Heart left ventricle (tissue), 16 donors: Measurements from ENCODE around the gene JUP. TPM values are rescaled to one million over a fixed set of nuclear protein-coding genes. Genes with fewer than 3 reads are reported as not detected.

ENCODE experiments used
- ATAC-seq, 4 donors: fragments of 200-7000 bp; cut with Tn5 transposase; one replicate each; pipeline ENCODE4 v1.9.1; 2020 to 2022; ENCODE audit warnings: moderate library complexity in 4 of 4, mild to moderate bottlenecking in 3 of 4, moderate number of reproducible peaks in 1 of 4
- DNase-seq, 5 donors: peaks; one replicate each; pipeline ENCODE4 v3.0.0-alpha.2; 2020
- H3K27ac ChIP-seq, 12 donors: fragments of 200-600 bp; sonication (generic) in 4 of 12; one replicate each; pipeline versions ENCODE4 v1.5.0 to v1.8.0; 2016 to 2022; ENCODE audit warnings: mild to moderate bottlenecking in 2 of 12
- H3K27me3 ChIP-seq, 9 donors: fragments of 200-600 bp; sonication (generic) in 2 of 9; one replicate each; pipeline versions ENCODE4 v1.5.1 to v1.8.0; 2016 to 2022; ENCODE audit warnings: mild to moderate bottlenecking in 3 of 9
- H3K36me3 ChIP-seq, 9 donors: fragments of 200-600 bp; sonication (generic) in 2 of 9; one replicate each; pipeline versions ENCODE4 v1.5.0 to v1.8.0; 2018 to 2022; ENCODE audit warnings: mild to moderate bottlenecking in 2 of 9
- H3K4me1 ChIP-seq, 12 donors: fragments of 200-600 bp; sonication (generic) in 4 of 12; one replicate each; pipeline versions ENCODE4 v1.5.0 to v1.8.0; 2016 to 2022; ENCODE audit warnings: mild to moderate bottlenecking in 3 of 12
- H3K4me3 ChIP-seq, 12 donors: fragments of 200-600 bp; sonication (generic) in 4 of 12; one replicate each; pipeline versions ENCODE4 v1.5.0 to v1.8.0; 2017 to 2022; ENCODE audit warnings: mild to moderate bottlenecking in 9 of 12, moderate library complexity in 4 of 12
- H3K9me3 ChIP-seq, 12 donors: fragments of 200-600 bp; sonication (generic) in 4 of 12; one replicate each; pipeline versions ENCODE4 v1.5.0 to v1.8.0; 2016 to 2022; ENCODE audit warnings: mild to moderate bottlenecking in 1 of 12
- POLR2A ChIP-seq, 2 donors: fragments of 450-650 bp; IDR thresholded peaks; one replicate each; pipeline ENCODE4 v1.6.1; 2017; ENCODE audit warnings: antibody characterized with exemption in 2 of 2, mild to moderate bottlenecking in 2 of 2, moderate library complexity in 2 of 2
- WGBS, 4 donors: extraction: QIAGEN DNeasy Blood & Tissue Kit in 2 of 4; methylation state at CpG; one replicate each; pipeline versions ENCODE4 v1.1.5 to v1.1.7; 2013 to 2018; 5-methylcytosine and 5-hydroxymethylcytosine counted together
- intact Hi-C, 10 donors: fragments of 100-400 bp; cut with DNase I; formaldehyde crosslinking; loops; one replicate each; pipeline versions ENCODE4 v1.11.1 to v1.14.2; 2022
- polyA plus RNA-seq, 2 donors: library from polyadenylated mRNA; stranded (reverse); fragments of 200-250 nt; gene quantifications; one replicate each; pipeline ENCODE4 v1.2.3, GENCODE V29; 2013
- total RNA-seq, 9 donors: library from RNA; depleted of rRNA in 2 of 9; stranded (reverse); fragments of >200 nt in 2 of 9; fragmentation: NEBNext Ultra II Directional in 3 of 9; extraction: Animal tissue kit (Norgen Biotek cat#: 25700) in 3 of 9; gene quantifications; one replicate each; pipeline versions ENCODE4 v1.1.0 to v1.2.4, GENCODE V29; 2016 to 2023
- TF ChIP-seq, protein P1 (sequence below), 12 donors: fragments of 200-600 bp; sonication (generic) in 4 of 12; IDR thresholded peaks; one replicate each; pipeline versions ENCODE4 v1.5.0 to v1.8.0; 2018 to 2022; ENCODE audit warnings: antibody characterized with exemption in 12 of 12, mild to moderate bottlenecking in 5 of 12
- donor health status: ischemic (EF 13 %, LVEDD 7.1; RV severe dilation, severe dysfunction).
- donor health status: healthy with polysubstance abuse.
- donor health status: DM: no; HTN: yes; CAD: no.
- donor health status: DM: no; HTN: no; CAD: no.
- donor health status: ischemic (EF 25% LVEDD 6.9; RV normal size, moderate dysfunction).
- donor health status: ischemic (EF 25% LVEDD 5.7; RV mildly dilated, moderate dysfunction).
- donor health status: healthy.
- donor health status: DM: yes; HTN: yes; CAD: no.
- donor health status: ischemic (EF 35%, LVEDD 5.7; RV mildly dilated, moderate dysfunction).
- donor health status: nonischemic (EF 11% LVEDD 7.7; RV severe dilation, severe dysfunction).
- donor health status: DM: yes; HTN: yes; CAD: no.
- donor health status: PGD.
- donor health status: ischemic (EF 29% LVEDD 5.4; RV normal size, mild dysfunction).
- donor health status: nonischemic (EF 23%, LVEDD 6.1; RV moderate dilation, normal function).

Gene JUP
- total and polyA plus RNA-seq, 11 donors, result 94.6 to 503 (median 159) TPM

DNA sequence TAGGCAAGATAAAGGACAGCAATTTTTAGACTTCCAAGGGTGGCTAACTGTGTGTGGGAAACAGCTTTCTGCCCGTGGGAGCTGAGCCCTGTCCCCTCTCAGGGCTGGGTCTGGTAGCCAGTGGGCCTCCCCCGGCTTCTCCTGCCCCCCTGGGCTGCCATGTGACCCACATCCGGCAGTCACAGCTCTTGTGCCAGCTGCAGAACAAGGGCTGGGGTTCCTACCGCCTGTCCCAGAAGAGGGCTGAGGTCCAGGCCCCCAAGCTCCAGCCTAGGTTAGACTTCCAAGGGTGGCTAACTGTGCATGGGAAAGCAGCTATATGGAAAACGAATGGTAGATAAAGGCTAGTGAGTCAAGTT is 68.2 kb downstream of the JUP start:
- no peaks in the 10 kb centered on the region for H3K9me3 ChIP-seq
- no peak for TF ChIP-seq POLR2A (IDR thresholded peaks at IDR 0.05)
- TF ChIP-seq, protein P1, sequence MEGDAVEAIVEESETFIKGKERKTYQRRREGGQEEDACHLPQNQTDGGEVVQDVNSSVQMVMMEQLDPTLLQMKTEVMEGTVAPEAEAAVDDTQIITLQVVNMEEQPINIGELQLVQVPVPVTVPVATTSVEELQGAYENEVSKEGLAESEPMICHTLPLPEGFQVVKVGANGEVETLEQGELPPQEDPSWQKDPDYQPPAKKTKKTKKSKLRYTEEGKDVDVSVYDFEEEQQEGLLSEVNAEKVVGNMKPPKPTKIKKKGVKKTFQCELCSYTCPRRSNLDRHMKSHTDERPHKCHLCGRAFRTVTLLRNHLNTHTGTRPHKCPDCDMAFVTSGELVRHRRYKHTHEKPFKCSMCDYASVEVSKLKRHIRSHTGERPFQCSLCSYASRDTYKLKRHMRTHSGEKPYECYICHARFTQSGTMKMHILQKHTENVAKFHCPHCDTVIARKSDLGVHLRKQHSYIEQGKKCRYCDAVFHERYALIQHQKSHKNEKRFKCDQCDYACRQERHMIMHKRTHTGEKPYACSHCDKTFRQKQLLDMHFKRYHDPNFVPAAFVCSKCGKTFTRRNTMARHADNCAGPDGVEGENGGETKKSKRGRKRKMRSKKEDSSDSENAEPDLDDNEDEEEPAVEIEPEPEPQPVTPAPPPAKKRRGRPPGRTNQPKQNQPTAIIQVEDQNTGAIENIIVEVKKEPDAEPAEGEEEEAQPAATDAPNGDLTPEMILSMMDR (IDR thresholded peaks at IDR 0.05), result no peak
- intact Hi-C loops, result no loop called here
- H3K27ac ChIP-seq, result no peak overlapping the region
- no peak overlapping the region for H3K4me3 ChIP-seq
- no peaks in the 10 kb centered on the region for H3K27me3 ChIP-seq
- H3K4me1 ChIP-seq, result peaks cover 0 to 12% (median 0%) of the 10 kb centered on the region in 12 donors
- 44 to 62% (median 56%) methylated on average over 4 to 5 of the region's 5 CpGs for WGBS, 4 donors
- ATAC-seq (no peak), DNase-seq (no peak)
- H3K36me3 ChIP-seq, result no peaks in the 10 kb centered on the region

DNA sequence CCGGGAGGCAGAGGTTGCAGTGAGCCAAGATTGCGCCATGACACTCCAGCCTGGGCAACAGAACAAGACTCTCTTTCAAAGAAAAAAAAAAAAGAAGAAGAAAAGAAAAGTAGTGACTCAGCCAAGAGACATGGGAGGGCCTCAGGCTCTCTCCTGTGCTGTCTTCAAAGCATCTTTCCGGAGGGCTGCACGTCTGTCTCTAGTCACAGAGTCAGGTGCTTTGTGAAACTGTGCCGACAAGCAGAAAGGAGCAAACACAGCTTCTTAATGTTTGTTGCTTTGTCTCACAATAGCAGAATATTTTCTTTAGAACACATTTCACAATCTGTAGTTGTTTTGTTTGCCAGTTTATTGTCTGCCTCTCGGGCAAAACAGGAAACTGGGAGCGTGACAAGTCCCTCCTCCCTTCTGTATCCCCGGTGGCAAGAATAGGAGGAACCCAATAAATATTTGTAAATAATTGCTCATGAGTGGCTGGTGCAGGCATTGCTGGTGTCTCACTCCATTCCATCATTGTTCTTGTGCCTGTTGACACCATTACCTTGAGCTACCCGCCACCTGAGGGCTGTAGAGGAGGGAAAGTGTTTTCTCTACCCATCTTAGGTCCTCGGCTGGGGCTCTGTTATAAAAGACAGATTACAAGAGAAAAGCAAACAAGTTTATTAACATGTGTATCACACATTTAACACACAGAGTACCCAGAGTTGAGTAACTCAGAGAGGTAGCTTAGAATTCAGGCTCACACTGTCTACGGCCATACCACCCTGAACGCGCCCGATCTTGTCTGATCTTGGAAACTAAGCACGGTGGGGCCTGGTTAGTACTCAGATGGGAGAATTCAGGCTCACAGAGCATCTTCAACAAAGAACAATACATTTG is 68.9 kb downstream of the JUP start:
- Histone ChIP-seq H3K4me1 (peaks cover 0 to 12% (median 0%) of the 10 kb centered on the region in 12 donors), H3K36me3 (no peaks in the 10 kb centered on the region), H3K27ac (no peak overlapping the region), H3K4me3 (no peak overlapping the region), H3K9me3 (no peaks in the 10 kb centered on the region), H3K27me3 (no peaks in the 10 kb centered on the region)
- TF ChIP-seq, protein P1 (IDR thresholded peaks at IDR 0.05), result no peak
- TF ChIP-seq POLR2A (IDR thresholded peaks at IDR 0.05), result no peak
- DNase-seq (no peak), ATAC-seq (no peak)
- intact Hi-C loops, result no loop called here
- 69 to 72% (median 72%) methylated on average over 15 of the region's 15 CpGs for WGBS, 4 donors

DNA sequence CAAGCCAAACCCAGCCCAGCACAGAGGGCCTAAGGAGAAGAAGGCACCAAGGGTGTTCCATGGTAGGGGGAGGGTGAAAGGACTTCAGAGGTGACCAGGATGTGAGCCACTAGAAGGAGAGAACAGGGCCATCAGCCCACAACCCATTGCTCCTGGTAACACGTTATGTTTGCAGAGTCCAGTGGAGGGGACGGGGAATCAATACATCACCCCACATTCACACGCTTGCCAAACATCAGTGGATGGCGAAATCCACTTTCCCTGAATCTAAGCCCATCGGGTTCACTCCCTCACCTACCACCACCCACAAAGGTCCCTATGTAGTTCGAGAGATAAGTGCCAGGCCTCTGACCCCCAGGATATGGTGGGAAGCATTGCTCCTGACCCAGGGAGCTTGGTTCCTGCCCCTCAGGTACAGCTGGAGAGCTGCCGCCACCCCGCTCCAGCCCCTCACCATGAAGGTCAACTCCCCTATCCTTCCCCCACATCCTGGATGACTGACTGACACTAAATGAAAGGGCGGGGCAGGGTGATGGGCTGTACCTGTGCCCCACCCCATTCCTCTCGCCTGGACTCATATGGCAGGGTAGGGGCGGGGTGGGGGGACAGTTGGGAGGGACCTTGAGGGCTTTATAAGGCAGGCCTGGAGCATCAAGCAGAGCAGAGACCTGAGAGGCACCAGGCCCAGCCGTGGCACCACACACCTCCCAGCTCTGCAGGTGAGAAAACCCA is 74.7 kb downstream of the JUP start, which contains the start of gene GAST:
Gene GAST, plus strand, starts transcription at position 663 of the 732 bp plus-strand sequence. CDS start 3,106 bp downstream, outside the sequence.
- ATAC-seq (no peak), DNase-seq (no peak)
- no peak within 1 kb of the TSS for H3K27ac ChIP-seq
- no peak within 1 kb of the TSS for H3K4me3 ChIP-seq
- H3K4me1 ChIP-seq, result no peaks in the 10 kb centered on the region
- 89 to 92% (median 90%) methylated on average over 9 to 12 of the region's 12 CpGs for WGBS, 4 donors
- intact Hi-C loops, result no loop called here
- H3K36me3 ChIP-seq, result no peaks in the 10 kb centered on the region
- no peak for TF ChIP-seq POLR2A (IDR thresholded peaks at IDR 0.05)
- TF ChIP-seq, protein P1 (IDR thresholded peaks at IDR 0.05), result no peak
- no peaks in the 10 kb centered on the region for H3K9me3 ChIP-seq
- peaks cover 0 to 6% (median 0%) of the 10 kb centered on the region in 9 donors for H3K27me3 ChIP-seq

DNA sequence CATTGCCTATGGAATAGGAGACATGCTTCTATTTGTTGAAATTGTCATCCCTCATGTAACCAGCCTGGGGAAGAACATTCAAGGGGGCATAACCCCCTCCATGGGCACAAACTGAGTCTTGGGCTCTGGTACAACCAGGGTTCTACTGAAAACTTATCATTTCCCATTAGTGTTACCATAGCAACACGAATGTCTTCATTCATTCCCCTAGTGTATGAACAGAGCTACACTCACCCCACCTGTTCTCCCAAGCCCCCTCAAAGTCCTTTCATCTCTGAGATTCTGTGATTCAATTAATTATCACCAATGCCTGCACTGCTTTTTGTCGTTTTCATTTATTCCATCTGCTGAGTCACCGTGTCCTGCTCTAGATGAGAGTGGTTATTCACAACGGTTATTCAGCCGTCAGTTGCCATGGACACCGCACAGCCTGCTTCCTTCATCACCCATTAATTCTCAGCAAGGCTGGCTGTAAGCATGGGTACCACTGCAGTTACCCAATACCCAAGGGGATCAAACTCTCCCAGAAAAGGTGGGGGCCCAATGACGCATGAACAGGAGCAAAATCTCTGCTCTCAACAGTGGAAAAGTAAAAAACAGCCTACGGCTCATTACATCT is 75.9 kb downstream of the JUP start:
- intact Hi-C loops, result no loop called here
- peaks cover 0 to 6% (median 0%) of the 10 kb centered on the region in 9 donors for H3K27me3 ChIP-seq
- WGBS, 4 donors, result 64 to 75% (median 68%) methylated on average over 8 of the region's 8 CpGs
- H3K4me1 ChIP-seq, result no peaks in the 10 kb centered on the region
- H3K36me3 ChIP-seq, result no peaks in the 10 kb centered on the region
- H3K9me3 ChIP-seq, result no peaks in the 10 kb centered on the region
- H3K27ac ChIP-seq, result no peak overlapping the region
- DNase-seq (no peak), ATAC-seq (no peak)
- no peak overlapping the region for H3K4me3 ChIP-seq
- TF ChIP-seq, protein P1 (IDR thresholded peaks at IDR 0.05), result no peak
- TF ChIP-seq POLR2A (IDR thresholded peaks at IDR 0.05), result no peak
